Mesenchymal stem cell (in vitro differentiated cells and primary cell): ENCODE results near the gene PLD1.

Experiments
- DNase-seq: peaks from one replicate; pipeline ENCODE4 v3.0.0-alpha.2; 2013
- H2AFZ ChIP-seq: one replicate; pipeline ENCODE4 v1.6.1; 2013; ENCODE audit warnings: low read depth, mild to moderate bottlenecking, control low read depth, inconsistent platforms, low read length, moderate library complexity
- H2AK5ac ChIP-seq: 2 replicates; pipeline ENCODE4 v1.6.1; 2013; ENCODE audit warnings: low read length, moderate library complexity, mild to moderate bottlenecking, inconsistent platforms; ENCODE audit not compliant: severe bottlenecking
- H2BK120ac ChIP-seq: one replicate; pipeline ENCODE4 v1.6.1; 2013; ENCODE audit warnings: low read depth, mild to moderate bottlenecking, inconsistent platforms, low read length, moderate library complexity
- H2BK12ac ChIP-seq, 2 experiments: one replicate each; pipeline ENCODE4 v1.6.1; 2013; ENCODE audit warnings: inconsistent platforms in 2 of 2, low read length in 2 of 2, mild to moderate bottlenecking in 2 of 2, moderate library complexity in 2 of 2, control low read depth in 1 of 2
- H2BK15ac ChIP-seq: one replicate; pipeline ENCODE4 v1.6.1; 2013; ENCODE audit warnings: mild to moderate bottlenecking, low read depth, inconsistent platforms; ENCODE audit not compliant: poor library complexity, severe bottlenecking
- H2BK5ac ChIP-seq: 2 replicates; pipeline ENCODE4 v1.6.1; 2013; ENCODE audit warnings: low read depth, mild to moderate bottlenecking, low read length, control low read depth, inconsistent platforms; ENCODE audit not compliant: poor library complexity, severe bottlenecking
- H3K14ac ChIP-seq, 2 experiments: one replicate each; pipeline ENCODE4 v1.6.1; 2013; ENCODE audit warnings: inconsistent platforms in 2 of 2, low read length in 2 of 2, control low read depth in 1 of 2, mild to moderate bottlenecking in 1 of 2, moderate library complexity in 1 of 2
- H3K18ac ChIP-seq, 2 experiments: one replicate each; pipeline ENCODE4 v1.6.1; 2013; ENCODE audit warnings: inconsistent platforms in 2 of 2, low read length in 2 of 2, control low read depth in 1 of 2, low read depth in 1 of 2, mild to moderate bottlenecking in 1 of 2
- H3K23ac ChIP-seq, 2 experiments: one replicate each; pipeline ENCODE4 v1.6.1; 2013; ENCODE audit warnings: inconsistent platforms in 2 of 2, low read length in 2 of 2, mild to moderate bottlenecking in 2 of 2, moderate library complexity in 2 of 2, control low read depth in 1 of 2
- H3K27ac ChIP-seq: 2 replicates; pipeline ENCODE4 v1.5.1; 2013; ENCODE audit warnings: mild to moderate bottlenecking, moderate library complexity, low read length, control low read depth, inconsistent platforms; ENCODE audit not compliant: poor library complexity, severe bottlenecking
- H3K27me3 ChIP-seq, 2 experiments: 2 replicates each; pipeline versions ENCODE4 v1.6.1 to v1.7.0; 2013; ENCODE audit warnings: low read length in 2 of 2, mild to moderate bottlenecking in 2 of 2, moderate library complexity in 2 of 2, control low read depth in 1 of 2, inconsistent platforms in 1 of 2; ENCODE audit not compliant: control insufficient read depth in 1 of 2, insufficient read depth in 1 of 2
- H3K36me3 ChIP-seq, 2 experiments: 2 replicates each; pipeline versions ENCODE4 v1.6.1 to v1.7.0; 2013; ENCODE audit warnings: low read length in 2 of 2, control low read depth in 1 of 2, inconsistent platforms in 1 of 2, low read depth in 1 of 2, mild to moderate bottlenecking in 1 of 2; ENCODE audit not compliant: insufficient read depth in 2 of 2, control insufficient read depth in 1 of 2
- H3K4ac ChIP-seq, 2 experiments: one replicate each; pipeline ENCODE4 v1.6.1; 2013; ENCODE audit warnings: inconsistent platforms in 2 of 2, low read length in 2 of 2, mild to moderate bottlenecking in 2 of 2, moderate library complexity in 2 of 2, control low read depth in 1 of 2, low read depth in 1 of 2
- H3K4me1 ChIP-seq: 2 replicates; pipeline ENCODE4 v1.6.1; 2013; ENCODE audit warnings: low read depth, low read length, control low read depth; ENCODE audit not compliant: control insufficient read depth, insufficient read depth
- H3K4me2 ChIP-seq: 2 replicates; pipeline ENCODE4 v1.6.1; 2013; ENCODE audit warnings: low read length, mild to moderate bottlenecking, inconsistent platforms; ENCODE audit not compliant: poor library complexity, severe bottlenecking
- H3K4me3 ChIP-seq, 2 experiments: 2 replicates each; pipeline versions ENCODE4 v1.5.1 to v1.7.0; 2013; ENCODE audit warnings: low read length in 2 of 2, mild to moderate bottlenecking in 2 of 2, control low read depth in 1 of 2, low read depth in 1 of 2; ENCODE audit not compliant: insufficient read depth in 1 of 2
- H3K79me1 ChIP-seq: replicated peaks from 2 replicates; pipeline ENCODE4 v1.6.1; 2013; ENCODE audit warnings: mild to moderate bottlenecking, control low read depth, low read length, inconsistent platforms; ENCODE audit not compliant: poor library complexity, severe bottlenecking
- H3K9ac ChIP-seq: 2 replicates; pipeline ENCODE4 v1.7.0; 2013; ENCODE audit warnings: mild to moderate bottlenecking, low read length, moderate library complexity
- H3K9me3 ChIP-seq: 2 replicates; pipeline ENCODE4 v1.7.0; 2013; ENCODE audit warnings: mild to moderate bottlenecking, low read length; ENCODE audit not compliant: control insufficient read depth
- H4K8ac ChIP-seq: one replicate; pipeline ENCODE4 v1.6.1; 2013; ENCODE audit warnings: inconsistent platforms, mild to moderate bottlenecking, low read length, moderate library complexity
- H4K91ac ChIP-seq: one replicate; pipeline ENCODE4 v1.6.1; 2013; ENCODE audit warnings: mild to moderate bottlenecking, low read length, inconsistent platforms
- WGBS: methylation state at CpG from one replicate; pipeline ENCODE4 v1.1.7; 2013; ENCODE audit warnings: mixed read lengths; 5-methylcytosine and 5-hydroxymethylcytosine counted together

Gene PLD1

DNA sequence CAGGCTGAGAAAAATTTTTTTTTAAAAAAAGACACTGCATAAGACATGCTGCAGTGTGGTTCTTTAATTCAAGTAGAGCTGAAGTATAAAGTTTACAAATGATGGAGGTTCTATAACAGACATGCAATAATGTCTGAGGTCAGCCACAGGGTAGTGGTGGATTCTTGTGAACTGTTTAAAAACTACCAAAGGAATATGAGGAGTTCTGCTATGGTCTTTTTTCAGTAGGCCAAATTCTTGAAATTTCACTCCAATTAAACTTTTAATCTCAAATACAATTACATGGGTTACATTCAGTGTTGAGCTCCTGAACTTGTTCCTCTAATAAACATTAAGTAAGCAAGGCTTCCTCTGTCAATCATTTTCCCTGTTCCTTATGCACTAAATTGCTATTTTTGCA lies 122.7 kb downstream of the PLD1 start:
- DNase-seq, result no peak

DNA sequence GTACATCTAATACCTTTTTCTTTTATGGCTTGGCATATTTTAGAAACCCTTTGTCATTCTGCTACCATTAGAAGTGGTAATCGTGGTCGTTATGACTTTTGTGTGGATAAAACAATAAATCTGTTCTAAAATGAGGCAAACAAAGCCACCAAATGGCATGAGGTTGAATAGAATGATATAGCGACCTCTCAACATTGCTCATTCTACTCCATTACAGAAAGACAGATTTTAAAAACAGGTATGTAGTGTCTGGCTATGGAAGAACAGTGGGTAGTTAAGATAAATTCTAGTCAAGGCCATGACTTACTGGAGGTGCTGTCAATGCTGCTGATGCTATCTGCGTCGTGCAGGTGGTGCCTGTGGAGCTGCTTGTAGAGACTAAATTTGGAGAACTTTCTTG lies 123.2 kb downstream of the PLD1 start:
- no peak overlapping the region for H2BK5ac ChIP-seq
- 100% methylated on average over 2 of the region's 5 CpGs for WGBS
- H2AFZ ChIP-seq, result no peak overlapping the region
- H3K79me1 ChIP-seq, result no peaks in the 10 kb centered on the region
- no peak overlapping the region for H3K27ac ChIP-seq
- H3K36me3 ChIP-seq, result peaks cover 3 to 6% of the 10 kb centered on the region in 2 experiments
- no peak overlapping the region for H4K8ac ChIP-seq
- H3K4me1 ChIP-seq, result no peaks in the 10 kb centered on the region
- no peak overlapping the region for H2BK12ac ChIP-seq
- H2BK15ac ChIP-seq, result no peak overlapping the region
- no peaks in the 10 kb centered on the region for H3K9me3 ChIP-seq
- H3K14ac ChIP-seq, result no peak overlapping the region
- H3K4me2 ChIP-seq, result no peak overlapping the region
- no peak overlapping the region for H2BK120ac ChIP-seq
- no peak overlapping the region for H3K18ac ChIP-seq
- H3K4me3 ChIP-seq, result no peak overlapping the region
- no peak overlapping the region for H3K23ac ChIP-seq
- no peaks in the 10 kb centered on the region for H3K27me3 ChIP-seq
- no peak overlapping the region for H4K91ac ChIP-seq
- no peak for DNase-seq
- H3K4ac ChIP-seq, result no peak overlapping the region
- no peak overlapping the region for H2AK5ac ChIP-seq
- H3K9ac ChIP-seq, result no peak overlapping the region

More for the DNA sequence above, 122.7 kb downstream of the PLD1 start:
- Histone ChIP-seq H3K18ac (no peak overlapping the region), H4K91ac (no peak overlapping the region), H3K4me1 (no peaks in the 10 kb centered on the region), H3K23ac (no peak overlapping the region), H2BK12ac (no peak overlapping the region), H2BK5ac (no peak overlapping the region), H2BK15ac (no peak overlapping the region), H3K9me3 (no peaks in the 10 kb centered on the region), H3K4me2 (no peak overlapping the region), H3K27me3 (no peaks in the 10 kb centered on the region), H3K9ac (no peak overlapping the region), H3K79me1 (no peaks in the 10 kb centered on the region), H3K27ac (no peak overlapping the region), H4K8ac (no peak overlapping the region), H3K4me3 (no peak overlapping the region), H2BK120ac (no peak overlapping the region), H3K36me3 (peaks cover 5 to 6% of the 10 kb centered on the region in 2 experiments), H3K4ac (no peak overlapping the region), H2AK5ac (no peak overlapping the region), H3K14ac (no peak overlapping the region), H2AFZ (no peak overlapping the region)

DNA sequence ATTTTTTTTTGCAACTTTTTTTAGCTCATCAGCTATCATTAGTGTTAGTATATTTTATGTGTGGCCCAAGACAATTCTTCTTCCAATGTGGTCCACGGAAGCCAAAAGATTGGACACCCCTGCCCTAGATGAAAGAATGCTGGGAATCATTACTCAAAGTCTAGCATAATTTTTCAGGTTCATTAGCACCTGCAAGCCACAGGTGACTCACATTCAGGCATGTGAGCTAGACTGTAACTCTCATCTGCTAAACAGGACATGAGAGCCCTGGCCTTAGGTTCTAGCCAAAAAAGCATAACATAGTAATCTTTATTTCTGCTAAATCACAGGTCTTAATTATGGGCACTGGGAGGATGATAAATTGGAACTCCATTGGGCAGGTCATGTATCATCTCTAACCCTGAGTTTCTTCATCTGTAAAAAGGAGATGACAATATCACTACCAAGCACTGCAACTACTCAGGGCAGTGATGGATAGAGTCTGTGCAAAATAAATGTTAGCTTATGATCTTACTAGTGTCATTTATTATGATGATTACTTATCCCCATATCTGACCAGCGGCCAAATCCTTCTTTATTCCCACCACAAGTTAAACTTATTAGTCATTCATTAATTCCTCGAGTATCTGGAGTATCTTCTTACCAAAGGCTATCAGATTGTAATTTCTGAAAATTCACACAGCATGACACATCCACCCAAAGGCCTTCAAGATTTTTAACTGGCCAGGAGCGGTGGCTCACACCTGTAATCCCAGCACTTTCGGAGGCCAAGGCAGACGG lies 125.0 kb downstream of the PLD1 start:
- no peak overlapping the region for H3K27ac ChIP-seq
- H3K36me3 ChIP-seq, result peaks cover 0 to 6% of the 10 kb centered on the region in 2 experiments
- no peak overlapping the region for H2BK120ac ChIP-seq
- no peak overlapping the region for H4K91ac ChIP-seq
- H3K79me1 ChIP-seq, result peaks cover 1% of the 10 kb centered on the region
- 95% methylated on average over 6 of the region's 6 CpGs for WGBS
- no peaks in the 10 kb centered on the region for H3K9me3 ChIP-seq
- no peak overlapping the region for H3K9ac ChIP-seq
- H2BK5ac ChIP-seq, result no peak overlapping the region
- no peak overlapping the region for H4K8ac ChIP-seq
- no peak overlapping the region for H3K14ac ChIP-seq
- no peaks in the 10 kb centered on the region for H3K4me1 ChIP-seq
- H3K4me3 ChIP-seq, result no peak overlapping the region
- no peak overlapping the region for H2BK15ac ChIP-seq
- no peak overlapping the region for H2AFZ ChIP-seq
- H2BK12ac ChIP-seq, result no peak overlapping the region
- H3K23ac ChIP-seq, result no peak overlapping the region
- no peak overlapping the region for H3K4ac ChIP-seq
- no peaks in the 10 kb centered on the region for H3K27me3 ChIP-seq
- no peak overlapping the region for H3K4me2 ChIP-seq
- H2AK5ac ChIP-seq, result no peak overlapping the region
- no peak overlapping the region for H3K18ac ChIP-seq
- no peak for DNase-seq

DNA sequence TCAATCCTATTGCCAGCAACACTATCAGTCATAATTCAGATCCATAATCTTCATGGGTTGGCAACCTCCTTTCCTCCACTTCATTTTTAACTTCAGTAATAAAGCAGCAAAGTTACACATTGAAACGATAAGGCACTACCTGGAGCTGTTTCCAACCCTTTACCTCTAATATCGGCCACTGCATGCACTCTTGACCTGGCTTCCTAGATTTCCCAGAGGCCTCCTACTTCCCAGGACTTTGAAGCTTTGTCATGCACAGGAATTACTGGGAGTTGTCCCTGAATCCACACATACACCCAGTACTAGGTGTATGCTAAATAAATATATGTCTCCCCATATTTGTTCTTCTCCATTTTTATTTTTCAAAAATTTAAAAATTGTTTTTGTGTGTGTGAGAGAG lies 126.1 kb downstream of the PLD1 start:
- H3K36me3 ChIP-seq, result peaks cover 0 to 6% of the 10 kb centered on the region in 2 experiments
- H3K79me1 ChIP-seq, result peaks cover 1% of the 10 kb centered on the region
- H2AK5ac ChIP-seq, result no peak overlapping the region
- 91% methylated on average over 2 of the region's 2 CpGs for WGBS
- H3K27ac ChIP-seq, result no peak overlapping the region
- H3K23ac ChIP-seq, result no peak overlapping the region
- H4K8ac ChIP-seq, result no peak overlapping the region
- no peak overlapping the region for H3K4me2 ChIP-seq
- no peak overlapping the region for H2BK120ac ChIP-seq
- no peak overlapping the region for H3K4me3 ChIP-seq
- no peak overlapping the region for H2BK12ac ChIP-seq
- no peak overlapping the region for H3K18ac ChIP-seq
- no peak for DNase-seq
- H3K9me3 ChIP-seq, result no peaks in the 10 kb centered on the region
- H2AFZ ChIP-seq, result no peak overlapping the region
- no peak overlapping the region for H2BK5ac ChIP-seq
- no peak overlapping the region for H4K91ac ChIP-seq
- no peak overlapping the region for H3K4ac ChIP-seq
- H3K4me1 ChIP-seq, result no peaks in the 10 kb centered on the region
- H3K27me3 ChIP-seq, result no peaks in the 10 kb centered on the region
- H2BK15ac ChIP-seq, result no peak overlapping the region
- H3K9ac ChIP-seq, result no peak overlapping the region
- H3K14ac ChIP-seq, result no peak overlapping the region
